Activated T-cell treated with anti-CD3 and anti-CD28 coated beads, Interleukin-2, amount 50 U/mL, for 72 hours (primary cell): Measurements from ENCODE around the gene NLRP9. TPM values are rescaled to one million over a fixed set of nuclear protein-coding genes. Genes with fewer than 3 reads are reported as not detected.
"Not testable (repeated sequence)": the region's sequence is repeated elsewhere in the genome, so short reads cannot be mapped to it uniquely, and the experiment has no call there.

Experiments used
- ATAC-seq, 2 donors: fragments of 150-1000 bp; cut with Tn5 transposase; replicated peaks in 1 of 2; 2 replicates each; pipeline ENCODE4 v1.10.0; 2021; ENCODE audit warnings: moderate library complexity in 2 of 2, mild to moderate bottlenecking in 1 of 2
- DNase-seq, 2 donors: peaks; one replicate each; pipeline ENCODE4 v3.0.0; 2021 to 2022; ENCODE audit warnings: mixed read lengths in 1 of 2
- H3K27ac Mint-ChIP-seq: one replicate; pipeline ENCODE4 v1.8.0; 2022; ENCODE audit warnings: mild to moderate bottlenecking, moderate library complexity, mixed read lengths
- H3K27me3 Mint-ChIP-seq: one replicate; pipeline ENCODE4 v1.8.0; 2022; ENCODE audit warnings: low read depth, mixed read lengths
- H3K36me3 Mint-ChIP-seq, 2 donors: one replicate each; pipeline ENCODE4 v1.8.0; 2022; ENCODE audit warnings: mixed read lengths in 2 of 2, mild to moderate bottlenecking in 1 of 2; ENCODE audit not compliant: insufficient read depth in 2 of 2
- H3K4me1 Mint-ChIP-seq: one replicate; pipeline ENCODE4 v1.8.0; 2022; ENCODE audit warnings: low read depth, mixed read lengths
- H3K4me3 Mint-ChIP-seq, 2 donors: one replicate each; pipeline ENCODE4 v1.8.0; 2022; ENCODE audit warnings: mild to moderate bottlenecking in 2 of 2, mixed read lengths in 2 of 2, moderate library complexity in 2 of 2
- H3K9me3 Mint-ChIP-seq, 2 donors: one replicate each; pipeline ENCODE4 v1.8.0; 2022; ENCODE audit warnings: mixed read lengths in 2 of 2
- total RNA-seq, 2 donors: library from RNA; stranded (reverse); gene quantifications; one replicate each; pipeline ENCODE4 v1.2.3, GENCODE V29; 2022

Gene NLRP9
- total RNA-seq, 2 donors from 2014 or later: not detected

- peaks cover 8 to 11% of the 10 kb centered on the region in 2 donors for H3K36me3 Mint-ChIP-seq
These were observed 17.9 kb downstream of the NLRP9 start for GRCh38 chr19:55720214-55720746.

DNA sequence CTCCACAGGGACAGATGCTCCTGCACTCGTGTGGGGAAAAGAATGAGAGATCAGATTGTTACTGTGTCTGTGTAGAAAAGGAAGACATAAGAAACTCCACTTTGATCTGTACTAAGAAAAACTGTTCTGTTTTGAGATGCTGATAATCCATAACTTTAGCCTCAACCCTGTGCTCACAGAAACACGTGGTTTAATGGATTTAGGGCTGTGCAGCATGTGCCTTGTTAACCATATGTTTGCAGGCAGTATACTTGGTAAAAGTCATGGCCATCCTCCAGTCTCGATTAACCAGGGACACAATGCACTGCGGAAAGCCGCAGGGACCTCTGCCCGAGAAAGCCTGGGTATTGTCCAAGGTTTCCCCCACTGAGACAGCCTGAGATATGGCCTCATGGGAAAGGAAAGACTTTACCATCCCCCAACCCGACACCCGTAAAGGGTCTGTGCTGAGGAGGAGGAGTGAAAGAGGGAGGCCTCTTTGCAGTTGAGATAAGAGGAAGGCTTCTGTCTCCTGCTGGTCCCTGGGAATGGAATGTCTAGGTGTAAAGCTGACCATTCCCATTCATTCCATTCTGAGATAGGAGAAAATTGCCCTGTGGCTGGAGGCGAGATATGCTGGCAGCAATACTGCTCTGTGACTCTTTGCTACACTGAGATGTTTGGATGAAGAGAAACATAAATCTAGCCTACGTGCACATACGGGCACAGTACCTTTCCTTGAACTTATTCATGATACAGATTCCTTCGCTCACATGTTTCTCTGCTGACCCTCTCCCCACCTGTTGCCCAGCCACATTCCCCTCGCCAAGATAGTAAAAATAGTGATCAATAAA lies 20.1 kb downstream of the NLRP9 start:
- not testable (repeated sequence) for H3K27ac Mint-ChIP-seq, DNase-seq, H3K4me1 Mint-ChIP-seq, ATAC-seq, H3K4me3 Mint-ChIP-seq
- Mint-ChIP-seq H3K27me3 (peaks cover 43% of the 10 kb centered on the region), H3K36me3 (peaks cover 9 to 13% of the 10 kb centered on the region in 2 donors), H3K9me3 (peaks cover 15 to 16% of the 10 kb centered on the region in 2 donors)

More at GRCh38 chr19:55720214-55720746, 17.9 kb downstream of the NLRP9 start:
- no peak overlapping the region for H3K27ac Mint-ChIP-seq
- H3K4me1 Mint-ChIP-seq: no peaks in the 10 kb centered on the region
- ATAC-seq (no peak), DNase-seq (no peak)
- H3K4me3 Mint-ChIP-seq: no peak overlapping the region
- H3K27me3 Mint-ChIP-seq: peaks cover 45% of the 10 kb centered on the region
- H3K9me3 Mint-ChIP-seq: peaks cover 14 to 15% of the 10 kb centered on the region in 2 donors

DNA sequence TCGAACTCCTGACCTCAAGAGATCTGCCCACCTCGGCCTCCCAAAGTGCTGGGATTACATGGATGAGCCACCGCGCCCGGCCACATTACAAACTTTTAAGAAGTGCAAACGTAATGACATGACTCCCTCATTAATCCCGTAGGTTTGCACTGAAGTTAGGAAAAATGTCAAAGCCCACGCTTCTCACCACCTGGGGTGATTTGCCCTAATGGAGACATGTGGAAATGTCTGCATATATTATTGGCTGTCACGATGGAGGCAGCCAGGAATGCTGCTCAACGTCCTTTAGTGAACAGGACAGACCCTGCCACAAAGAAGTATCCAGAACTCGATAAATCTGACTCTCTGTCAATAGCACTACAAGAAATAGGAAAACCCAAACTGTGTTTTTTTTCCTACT lies 21.0 kb downstream of the NLRP9 start:
- no peak for DNase-seq
- Mint-ChIP-seq H3K27me3 (peaks cover 45% of the 10 kb centered on the region), H3K4me1 (no peaks in the 10 kb centered on the region), H3K9me3 (peaks cover 12 to 14% of the 10 kb centered on the region in 2 donors), H3K36me3 (peaks cover 13 to 16% of the 10 kb centered on the region in 2 donors), H3K27ac (no peak overlapping the region), H3K4me3 (no peak overlapping the region)
- ATAC-seq: no peak

- DNase-seq (no peak), ATAC-seq (no peak)
- Mint-ChIP-seq H3K4me1 (no peaks in the 10 kb centered on the region), H3K27me3 (peaks cover 43% of the 10 kb centered on the region), H3K27ac (no peak overlapping the region), H3K9me3 (peaks cover 6 to 7% of the 10 kb centered on the region in 2 donors), H3K4me3 (no peak overlapping the region), H3K36me3 (peaks cover 7 to 11% of the 10 kb centered on the region in 2 donors)
These were observed 21.7 kb downstream of the NLRP9 start for GRCh38 chr19:55716531-55716930.

DNA sequence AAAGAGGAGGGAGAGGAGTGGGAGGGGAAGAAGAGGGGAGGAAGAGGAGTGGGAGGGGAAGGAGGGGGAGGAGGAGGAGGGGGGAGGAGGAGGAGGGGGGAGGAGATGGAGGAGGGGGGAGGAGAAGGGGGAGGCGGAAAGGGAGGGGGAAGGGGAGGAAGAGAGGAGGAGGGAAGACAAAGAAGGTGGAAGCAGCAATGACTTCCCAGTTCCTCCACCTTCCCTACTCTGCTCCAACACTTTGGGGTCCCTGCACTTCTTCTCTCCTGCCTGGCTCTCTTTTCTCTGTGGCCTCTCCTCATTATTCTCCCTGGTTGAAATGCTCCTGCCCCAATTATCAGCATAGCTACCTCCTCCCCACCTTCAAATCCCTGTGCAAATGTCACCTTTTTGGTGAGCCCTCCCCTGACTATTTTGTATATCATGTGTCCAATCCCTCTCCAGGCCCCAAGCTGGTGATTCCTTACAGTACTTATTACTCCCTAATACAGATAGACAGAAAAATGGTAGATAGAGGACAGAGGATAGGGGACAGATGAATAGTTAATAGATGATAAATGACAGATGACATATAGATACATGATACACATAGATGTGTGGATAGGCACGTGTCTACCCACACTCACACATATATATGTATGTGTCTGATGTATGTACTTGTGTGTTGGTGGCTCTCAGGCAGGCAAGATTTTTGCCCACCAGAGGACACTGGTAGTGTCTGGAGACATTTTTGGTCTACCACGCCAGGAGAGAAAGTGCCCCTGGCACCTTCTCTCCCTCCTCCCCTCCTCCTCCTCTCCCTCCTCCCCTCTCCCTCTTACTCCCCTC lies 25.2 kb downstream of the NLRP9 start:
- ATAC-seq (peak in 1 of 2 donors; percentile 29), DNase-seq (no peak)
- peaks cover 16% of the 10 kb centered on the region for H3K27me3 Mint-ChIP-seq
- no peak overlapping the region for H3K27ac Mint-ChIP-seq
- peaks cover 4% of the 10 kb centered on the region in 2 donors for H3K9me3 Mint-ChIP-seq
- H3K4me1 Mint-ChIP-seq: no peaks in the 10 kb centered on the region
- peaks cover 6 to 8% of the 10 kb centered on the region in 2 donors for H3K36me3 Mint-ChIP-seq
- no peak overlapping the region for H3K4me3 Mint-ChIP-seq

DNA sequence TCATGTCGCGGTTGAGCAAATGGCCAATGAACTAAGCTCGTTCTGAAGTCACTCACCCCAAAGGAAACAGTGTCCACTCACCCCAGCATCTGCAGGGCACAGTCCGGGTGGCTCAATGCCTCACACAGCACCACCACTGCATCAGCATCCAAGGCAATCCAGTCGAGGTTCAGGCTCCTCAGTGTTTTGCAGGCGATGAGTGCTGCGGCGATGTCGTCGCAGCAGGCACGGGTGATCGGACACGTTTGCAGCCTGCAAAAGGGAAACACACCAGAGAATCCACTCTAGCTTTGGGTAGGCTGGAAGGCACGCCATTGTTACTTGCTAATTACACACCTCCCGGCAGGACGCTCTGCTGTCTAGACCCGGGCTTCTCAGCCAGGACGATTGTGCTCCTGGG lies 26.5 kb downstream of the NLRP9 start:
- H3K4me1 Mint-ChIP-seq: no peaks in the 10 kb centered on the region

DNA sequence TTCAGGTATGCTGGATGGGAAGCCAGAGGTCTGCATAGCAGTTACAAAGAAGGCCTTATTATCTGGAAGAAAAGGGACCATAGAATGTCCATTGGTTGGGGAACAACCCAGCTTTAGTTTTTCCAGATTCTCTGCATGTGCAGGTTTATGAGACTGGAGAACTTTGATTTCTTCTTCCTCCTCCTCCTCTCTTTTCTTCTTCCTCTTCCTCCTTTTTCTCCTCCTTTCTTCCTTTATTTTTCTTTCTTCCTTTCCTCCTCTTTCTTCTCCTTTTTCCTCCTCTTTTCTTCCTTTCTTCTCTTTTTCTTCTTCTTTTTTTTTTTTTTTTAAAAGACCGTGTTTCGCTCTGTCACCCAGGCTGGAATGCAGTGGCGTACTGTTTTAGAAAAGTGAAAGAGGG lies 32.2 kb downstream of the NLRP9 start:
- DNase-seq: no peak
- Mint-ChIP-seq H3K4me1 (no peaks in the 10 kb centered on the region), H3K4me3 (no peak overlapping the region), H3K36me3 (peaks cover 2 to 4% of the 10 kb centered on the region in 2 donors), H3K9me3 (no peaks in the 10 kb centered on the region), H3K27me3 (no peaks in the 10 kb centered on the region), H3K27ac (peak overlapping the region; percentile 29)
- no peak for ATAC-seq

More for the DNA sequence above, 26.5 kb downstream of the NLRP9 start:
- Mint-ChIP-seq H3K27ac (no peak overlapping the region), H3K4me3 (no peak overlapping the region), H3K9me3 (peaks cover 4% of the 10 kb centered on the region in 2 donors), H3K36me3 (peaks cover 6 to 8% of the 10 kb centered on the region in 2 donors), H3K27me3 (peaks cover 6% of the 10 kb centered on the region)
- ATAC-seq (no peak), DNase-seq (no peak)

GRCh38 chr19:55704494-55705245 lies 33.5 kb downstream of the NLRP9 start:
- Mint-ChIP-seq H3K4me1 (no peaks in the 10 kb centered on the region), H3K9me3 (no peaks in the 10 kb centered on the region), H3K36me3 (peaks cover 2 to 4% of the 10 kb centered on the region in 2 donors), H3K27me3 (no peaks in the 10 kb centered on the region), H3K27ac (no peak overlapping the region), H3K4me3 (no peak overlapping the region)
- no peak for DNase-seq
- ATAC-seq: no peak

DNA sequence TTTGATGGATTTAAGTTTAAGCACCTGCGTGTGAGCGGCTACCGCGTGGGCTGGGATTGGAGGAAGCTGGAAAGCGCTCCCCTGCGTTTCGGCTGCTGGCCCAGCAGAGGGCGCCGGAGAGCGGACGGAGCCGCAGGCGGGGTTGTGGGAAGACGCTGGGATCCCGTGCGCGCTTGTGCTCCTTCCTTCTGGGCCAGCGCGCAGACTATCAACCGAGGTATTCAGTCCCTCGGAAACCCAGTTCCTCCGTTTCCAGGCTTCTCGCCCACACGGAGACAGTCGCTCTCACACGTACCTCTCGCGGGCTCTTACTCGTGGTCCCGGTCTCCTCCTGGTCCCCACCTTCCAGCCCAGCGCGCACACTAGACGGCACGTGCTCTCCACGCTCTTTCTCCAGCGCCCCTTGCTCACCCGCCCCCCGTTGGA lies 34.4 kb downstream of the NLRP9 start:
- ATAC-seq (peak in 1 of 2 donors; percentile 44), DNase-seq (peak; percentile 47 to 49)
- Mint-ChIP-seq H3K36me3 (peaks cover 2 to 4% of the 10 kb centered on the region in 2 donors), H3K4me1 (no peaks in the 10 kb centered on the region), H3K27ac (no peak overlapping the region), H3K27me3 (no peaks in the 10 kb centered on the region), H3K9me3 (no peaks in the 10 kb centered on the region), H3K4me3 (no peak overlapping the region)

- no peak for ATAC-seq
These were observed 36.0 kb downstream of the NLRP9 start for GRCh38 chr19:55702131-55702627.

DNA sequence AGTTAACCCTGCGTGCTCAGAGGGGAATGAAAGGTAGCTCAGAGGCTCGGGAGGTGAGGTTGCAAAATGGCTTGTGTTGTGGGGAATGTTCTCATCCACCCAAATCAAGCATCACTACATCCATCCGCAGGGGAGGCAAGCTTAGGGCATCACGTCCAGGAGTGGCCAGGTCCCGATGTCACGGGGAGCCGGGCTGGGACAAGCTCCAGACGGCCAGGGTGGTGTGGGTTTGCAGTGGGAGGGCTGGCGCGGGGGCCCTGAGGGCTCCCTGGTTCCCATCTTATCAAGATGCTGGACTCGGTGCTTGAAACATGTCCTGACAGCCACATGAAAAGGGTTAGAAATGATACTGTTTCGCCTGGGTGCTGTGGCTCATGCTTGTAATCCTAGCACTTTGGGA lies 37.4 kb downstream of the NLRP9 start:
- Mint-ChIP-seq H3K27me3 (no peaks in the 10 kb centered on the region), H3K4me3 (no peak overlapping the region), H3K4me1 (no peaks in the 10 kb centered on the region), H3K27ac (no peak overlapping the region), H3K36me3 (peaks cover 2 to 4% of the 10 kb centered on the region in 2 donors), H3K9me3 (no peaks in the 10 kb centered on the region)
- no peak for DNase-seq
- no peak for ATAC-seq

More at GRCh38 chr19:55702131-55702627, 36.0 kb downstream of the NLRP9 start:
- Mint-ChIP-seq H3K4me1 (no peaks in the 10 kb centered on the region), H3K9me3 (no peaks in the 10 kb centered on the region), H3K27ac (no peak overlapping the region), H3K4me3 (no peak overlapping the region), H3K27me3 (no peaks in the 10 kb centered on the region), H3K36me3 (peaks cover 2 to 4% of the 10 kb centered on the region in 2 donors)
- no peak for DNase-seq

GRCh38 chr19:55699221-55699620 lies 39.0 kb downstream of the NLRP9 start:
- ATAC-seq: no peak
- Mint-ChIP-seq H3K9me3 (no peaks in the 10 kb centered on the region), H3K4me1 (no peaks in the 10 kb centered on the region), H3K36me3 (peaks cover 3 to 4% of the 10 kb centered on the region in 2 donors), H3K27me3 (no peaks in the 10 kb centered on the region), H3K4me3 (no peak overlapping the region), H3K27ac (no peak overlapping the region)
- DNase-seq: no peak
